Hepatocyte (in vitro differentiated cells): ENCODE data around the gene WDHD1. TPM values are rescaled to one million over a fixed set of nuclear protein-coding genes. Genes with fewer than 3 reads are reported as not detected.
"Not testable (repeated sequence)": the region's sequence is repeated elsewhere in the genome, so short reads cannot be mapped to it uniquely, and the experiment has no call there.

Source experiments
- DNase-seq: peaks from one replicate; pipeline ENCODE4 v3.0.0-alpha.2; 2016; ENCODE audit warnings: low spot score
- H2AFZ ChIP-seq: fragments of 200-600 bp; sonication (generic); 2 replicates; pipeline ENCODE4 v1.6.0; 2016; ENCODE audit warnings: antibody characterized with exemption, mild to moderate bottlenecking
- H3K27ac ChIP-seq: fragments of 200-600 bp; sonication (generic); 2 replicates; pipeline ENCODE4 v1.5.1; 2016; ENCODE audit warnings: mild to moderate bottlenecking
- H3K27me3 ChIP-seq: fragments of 200-600 bp; sonication (generic); 2 replicates; pipeline ENCODE4 v1.6.1; 2016
- H3K36me3 ChIP-seq: fragments of 200-600 bp; sonication (generic); replicated peaks from 2 replicates; pipeline ENCODE4 v1.5.1; 2016; ENCODE audit warnings: low read depth; ENCODE audit not compliant: insufficient read depth
- H3K4me1 ChIP-seq: fragments of 200-600 bp; sonication (generic); 2 replicates; pipeline ENCODE4 v1.5.1; 2016; ENCODE audit warnings: mild to moderate bottlenecking, moderate library complexity; ENCODE audit not compliant: insufficient read depth
- H3K4me2 ChIP-seq: fragments of 200-600 bp; sonication (generic); 2 replicates; pipeline ENCODE4 v1.6.0; 2016
- H3K4me3 ChIP-seq: fragments of 200-600 bp; sonication (generic); 2 replicates; pipeline ENCODE4 v1.5.1; 2016; ENCODE audit warnings: mild to moderate bottlenecking
- H3K79me2 ChIP-seq: fragments of 200-600 bp; sonication (generic); 2 replicates; pipeline ENCODE4 v1.6.0; 2017; ENCODE audit warnings: mild to moderate bottlenecking
- H3K9me2 ChIP-seq: fragments of 200-600 bp; sonication (generic); replicated peaks from 2 replicates; pipeline ENCODE4 v1.6.0; 2017; ENCODE audit warnings: mild to moderate bottlenecking; ENCODE audit not compliant: insufficient read depth
- H3K9me3 ChIP-seq: fragments of 200-600 bp; sonication (generic); 2 replicates; pipeline ENCODE4 v1.5.1; 2016; ENCODE audit warnings: low read depth, mild to moderate bottlenecking
- H4K20me1 ChIP-seq: fragments of 200-600 bp; sonication (generic); 2 replicates; pipeline ENCODE4 v1.6.0; 2016; ENCODE audit warnings: mild to moderate bottlenecking; ENCODE audit not compliant: insufficient read depth, poor library complexity, severe bottlenecking
- EZH2 ChIP-seq: fragments of 200-600 bp; sonication (generic); IDR thresholded peaks from 2 replicates; pipeline ENCODE4 v1.6.1; 2016; ENCODE audit warnings: antibody characterized with exemption, mild to moderate bottlenecking, borderline replicate concordance
- EZH2phosphoT487 ChIP-seq: fragments of 200-600 bp; sonication (generic); IDR thresholded peaks from one replicate; pipeline ENCODE4 v1.6.1; 2018; ENCODE audit warnings: antibody characterized with exemption, mild to moderate bottlenecking, low read depth, moderate library complexity; ENCODE audit not compliant: unreplicated experiment, severe bottlenecking
- WGBS: methylation state at CpG from one replicate; pipeline ENCODE4 v1.1.6; 2016; ENCODE audit warnings: low lambda C conversion rate; ENCODE audit errors: missing lambda C conversion rate; 5-methylcytosine and 5-hydroxymethylcytosine counted together
- polyA plus RNA-seq: library from polyadenylated mRNA; unstranded; fragments of >200 nt; fragmentation: Nextera tagmentation; extraction: Ambion mirVana; gene quantifications from 2 replicates; pipeline ENCODE4 v1.2.1, GENCODE V29; 2016
- total RNA-seq: library from RNA; depleted of rRNA; stranded (reverse); fragments of >200 nt; gene quantifications from 2 replicates; pipeline ENCODE4 v1.2.3, GENCODE V29; 2014
- TF ChIP-seq, protein P1 (sequence below): fragments of 200-600 bp; sonication (generic); IDR thresholded peaks from 2 replicates; pipeline ENCODE4 v1.5.1; 2016; ENCODE audit warnings: antibody characterized with exemption, mild to moderate bottlenecking; ENCODE audit not compliant: poor library complexity

The WDHD1 gene
- total and polyA plus RNA-seq, 2 experiments from 2014 or later, result 4.1 to 5.9 TPM

DNA sequence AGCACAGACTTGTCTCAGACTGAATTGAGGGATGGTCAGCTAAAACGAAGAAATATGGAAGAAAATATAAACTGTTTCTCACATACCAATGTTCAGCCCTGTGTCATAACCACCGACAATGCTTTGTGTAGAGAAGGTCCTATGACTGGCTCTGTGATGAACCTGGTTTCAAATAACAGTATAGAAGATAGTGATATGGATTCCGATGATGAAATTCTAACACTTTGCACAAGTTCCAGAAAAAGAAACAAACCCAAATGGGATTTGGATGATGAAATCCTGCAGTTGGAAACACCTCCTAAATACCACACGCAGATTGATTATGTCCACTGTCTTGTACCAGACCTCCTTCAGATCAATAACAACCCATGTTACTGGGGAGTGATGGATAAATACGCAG, 16.6 kb upstream of the WDHD1 start:
- WGBS, result 92% methylated on average over 5 of the region's 5 CpGs
- H3K9me2 ChIP-seq, result no peaks in the 10 kb centered on the region
- no peak overlapping the region for H2AFZ ChIP-seq
- H3K4me2 ChIP-seq, result no peak overlapping the region
- TF ChIP-seq EZH2phosphoT487 (no peak), EZH2 (no peak)
- TF ChIP-seq, protein P1, sequence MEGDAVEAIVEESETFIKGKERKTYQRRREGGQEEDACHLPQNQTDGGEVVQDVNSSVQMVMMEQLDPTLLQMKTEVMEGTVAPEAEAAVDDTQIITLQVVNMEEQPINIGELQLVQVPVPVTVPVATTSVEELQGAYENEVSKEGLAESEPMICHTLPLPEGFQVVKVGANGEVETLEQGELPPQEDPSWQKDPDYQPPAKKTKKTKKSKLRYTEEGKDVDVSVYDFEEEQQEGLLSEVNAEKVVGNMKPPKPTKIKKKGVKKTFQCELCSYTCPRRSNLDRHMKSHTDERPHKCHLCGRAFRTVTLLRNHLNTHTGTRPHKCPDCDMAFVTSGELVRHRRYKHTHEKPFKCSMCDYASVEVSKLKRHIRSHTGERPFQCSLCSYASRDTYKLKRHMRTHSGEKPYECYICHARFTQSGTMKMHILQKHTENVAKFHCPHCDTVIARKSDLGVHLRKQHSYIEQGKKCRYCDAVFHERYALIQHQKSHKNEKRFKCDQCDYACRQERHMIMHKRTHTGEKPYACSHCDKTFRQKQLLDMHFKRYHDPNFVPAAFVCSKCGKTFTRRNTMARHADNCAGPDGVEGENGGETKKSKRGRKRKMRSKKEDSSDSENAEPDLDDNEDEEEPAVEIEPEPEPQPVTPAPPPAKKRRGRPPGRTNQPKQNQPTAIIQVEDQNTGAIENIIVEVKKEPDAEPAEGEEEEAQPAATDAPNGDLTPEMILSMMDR, result no peak
- peaks cover 18% of the 10 kb centered on the region for H3K79me2 ChIP-seq
- H3K9me3 ChIP-seq, result no peaks in the 10 kb centered on the region
- H3K27me3 ChIP-seq, result no peaks in the 10 kb centered on the region
- no peaks in the 10 kb centered on the region for H3K4me1 ChIP-seq
- no peak for DNase-seq
- no peaks in the 10 kb centered on the region for H4K20me1 ChIP-seq
- no peaks in the 10 kb centered on the region for H3K36me3 ChIP-seq
- H3K4me3 ChIP-seq, result no peak overlapping the region
- H3K27ac ChIP-seq, result no peak overlapping the region

GRCh38 chr14:55038708-55039107, 11.8 kb upstream of the WDHD1 start:
- Histone ChIP-seq H3K27me3 (no peaks in the 10 kb centered on the region), H2AFZ (no peak overlapping the region), H3K9me3 (no peaks in the 10 kb centered on the region), H3K4me2 (no peak overlapping the region), H4K20me1 (no peaks in the 10 kb centered on the region), H3K4me1 (no peaks in the 10 kb centered on the region), H3K4me3 (no peak overlapping the region), H3K79me2 (peaks cover 25% of the 10 kb centered on the region), H3K36me3 (no peaks in the 10 kb centered on the region), H3K9me2 (no peaks in the 10 kb centered on the region), H3K27ac (no peak overlapping the region)
- TF ChIP-seq EZH2 (no peak), EZH2phosphoT487 (no peak)
- TF ChIP-seq, protein P1, result no peak
- no peak for DNase-seq

- not testable (repeated sequence) for DNase-seq, H3K4me1 ChIP-seq, H3K4me3 ChIP-seq, H3K27me3 ChIP-seq, H4K20me1 ChIP-seq, H3K36me3 ChIP-seq, H2AFZ ChIP-seq, H3K9me2 ChIP-seq, H3K9me3 ChIP-seq, H3K27ac ChIP-seq, H3K4me2 ChIP-seq
- H3K79me2 ChIP-seq, result peaks cover 32% of the 10 kb centered on the region
These were observed 11.1 kb upstream of the WDHD1 start for GRCh38 chr14:55037995-55038394.

DNA sequence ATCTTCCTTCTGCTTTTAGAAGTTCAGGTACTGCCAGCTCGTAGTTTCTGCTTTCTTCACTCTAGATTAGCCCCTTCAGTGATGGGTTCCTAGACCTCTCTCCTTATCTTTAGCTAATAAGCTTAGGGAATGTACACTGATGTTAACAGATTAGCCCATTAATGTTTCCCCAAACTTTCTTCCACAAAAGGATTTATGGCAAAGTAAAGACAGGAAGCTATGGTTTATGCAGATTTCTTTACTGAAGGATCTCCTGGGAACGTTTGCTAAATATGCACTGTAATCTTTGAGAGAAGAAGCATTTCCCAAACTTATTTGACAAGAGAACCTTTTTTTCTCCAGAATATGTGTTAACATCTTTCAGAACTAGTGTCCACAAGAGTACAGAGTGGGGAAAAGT, 4.3 kb upstream of the WDHD1 start:
- no peaks in the 10 kb centered on the region for H3K36me3 ChIP-seq
- TF ChIP-seq, protein P1, result no peak
- TF ChIP-seq EZH2 (no peak), EZH2phosphoT487 (no peak)
- peaks cover 6% of the 10 kb centered on the region for H4K20me1 ChIP-seq
- H3K4me2 ChIP-seq, result peak overlapping the region; percentile 23
- peaks cover 68% of the 10 kb centered on the region for H3K79me2 ChIP-seq
- H3K9me2 ChIP-seq, result no peaks in the 10 kb centered on the region
- no peaks in the 10 kb centered on the region for H3K27me3 ChIP-seq
- H3K4me3 ChIP-seq, result no peak overlapping the region
- no peak for DNase-seq
- peaks cover 7% of the 10 kb centered on the region for H3K4me1 ChIP-seq
- no peaks in the 10 kb centered on the region for H3K9me3 ChIP-seq
- no peak overlapping the region for H3K27ac ChIP-seq
- 17% methylated on average over 2 of the region's 2 CpGs for WGBS
- H2AFZ ChIP-seq, result no peak overlapping the region
